CD4-positive, alpha-beta T cell treated with Interleukin-15 for 4 hours (primary cell): ENCODE results near the gene SACM1L.

ENCODE experiments used
- DNase-seq: peaks from one replicate; pipeline ENCODE4 v3.0.0-alpha.2; 2020; ENCODE audit warnings: low spot score

Gene SACM1L

GRCh38 chr3:45789235-45789812 lies 100.1 kb downstream of the SACM1L start:
- DNase-seq: no peak

- DNase-seq: no peak
These were observed 101.4 kb downstream of the SACM1L start for GRCh38 chr3:45790596-45790995.

GRCh38 chr3:45792036-45792435 lies 102.8 kb downstream of the SACM1L start:
- no peak for DNase-seq

- no peak for DNase-seq
These were observed 103.4 kb downstream of the SACM1L start for GRCh38 chr3:45792516-45793172.

- DNase-seq: no peak
These were observed 104.4 kb downstream of the SACM1L start for GRCh38 chr3:45793482-45794176.

- DNase-seq: no peak
These were observed 105.0 kb downstream of the SACM1L start for GRCh38 chr3:45794177-45794560.

GRCh38 chr3:45794660-45795059 lies 105.5 kb downstream of the SACM1L start:
- no peak for DNase-seq
